ENCODE results near the gene GEMIN5. TPM values are rescaled to one million over a fixed set of nuclear protein-coding genes. Genes with fewer than 3 reads are reported as not detected.
"Not testable (repeated sequence)": the region's sequence is repeated elsewhere in the genome, so short reads cannot be mapped to it uniquely, and the experiment has no call there.

Gene GEMIN5
- total RNA-seq, 3 donors from 2014 or later, result 6.8 to 15.5 (median 9.3) TPM

DNA sequence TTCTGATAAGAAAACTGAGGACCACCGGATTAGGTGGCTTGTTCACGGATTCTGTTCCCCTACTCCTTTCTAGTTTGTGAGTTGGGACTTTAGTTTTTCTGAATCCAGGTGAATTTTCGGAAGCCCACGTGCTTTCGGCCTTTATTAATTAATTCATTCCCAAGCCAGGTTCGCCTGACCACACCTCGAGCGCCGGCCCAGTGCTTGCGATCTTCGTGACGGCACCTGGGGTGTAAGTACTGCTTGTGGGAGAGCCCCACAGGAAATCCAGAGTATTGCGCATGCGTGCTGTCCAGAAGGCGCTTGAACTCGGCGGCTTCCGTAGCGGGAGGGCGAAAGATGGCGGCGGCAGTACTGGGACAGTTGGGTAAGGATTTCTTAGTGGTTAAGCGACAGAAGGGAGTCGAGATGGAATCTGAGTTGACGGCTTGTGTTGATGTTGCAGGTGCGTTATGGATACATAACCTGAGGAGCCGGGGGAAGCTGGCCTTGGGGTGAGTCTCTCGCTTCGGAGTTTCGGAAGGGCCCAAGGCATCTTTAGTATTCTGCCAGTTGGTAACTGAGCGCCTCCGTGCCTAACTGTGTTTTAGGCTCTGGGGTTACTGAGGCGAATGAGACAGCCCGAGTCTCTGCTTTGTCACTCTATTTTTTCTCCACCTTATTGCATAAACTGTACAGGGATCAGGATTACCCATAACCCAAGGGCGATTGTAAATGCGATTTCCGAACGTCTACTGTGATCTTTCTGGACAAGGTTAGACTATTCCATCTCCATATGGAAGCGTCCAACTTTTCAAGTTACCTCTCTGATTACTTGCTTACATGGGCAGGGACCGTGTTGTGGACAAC lies 3.0 kb upstream of the GEMIN5 start, which contains the start of gene MRPL22:
MRPL22 (plus strand) TSS at position 302 of the 849 bp plus-strand sequence; CDS start at position 340, 38 bp downstream.
- intact Hi-C loops (cut with DNase I, micrococcal nuclease), result no loop called here
- H3K4me1 ChIP-seq (ENCODE audit: low read depth), result peaks cover 24% of the 10 kb centered on the region
- DNase-seq (peak; percentile 94 to 97 (median 95)), ATAC-seq (peak; percentile 86)
- TF ChIP-seq, protein P1, sequence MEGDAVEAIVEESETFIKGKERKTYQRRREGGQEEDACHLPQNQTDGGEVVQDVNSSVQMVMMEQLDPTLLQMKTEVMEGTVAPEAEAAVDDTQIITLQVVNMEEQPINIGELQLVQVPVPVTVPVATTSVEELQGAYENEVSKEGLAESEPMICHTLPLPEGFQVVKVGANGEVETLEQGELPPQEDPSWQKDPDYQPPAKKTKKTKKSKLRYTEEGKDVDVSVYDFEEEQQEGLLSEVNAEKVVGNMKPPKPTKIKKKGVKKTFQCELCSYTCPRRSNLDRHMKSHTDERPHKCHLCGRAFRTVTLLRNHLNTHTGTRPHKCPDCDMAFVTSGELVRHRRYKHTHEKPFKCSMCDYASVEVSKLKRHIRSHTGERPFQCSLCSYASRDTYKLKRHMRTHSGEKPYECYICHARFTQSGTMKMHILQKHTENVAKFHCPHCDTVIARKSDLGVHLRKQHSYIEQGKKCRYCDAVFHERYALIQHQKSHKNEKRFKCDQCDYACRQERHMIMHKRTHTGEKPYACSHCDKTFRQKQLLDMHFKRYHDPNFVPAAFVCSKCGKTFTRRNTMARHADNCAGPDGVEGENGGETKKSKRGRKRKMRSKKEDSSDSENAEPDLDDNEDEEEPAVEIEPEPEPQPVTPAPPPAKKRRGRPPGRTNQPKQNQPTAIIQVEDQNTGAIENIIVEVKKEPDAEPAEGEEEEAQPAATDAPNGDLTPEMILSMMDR (IDR thresholded peaks at IDR 0.05), result no peak
- no peaks in the 10 kb centered on the region for H3K9me3 ChIP-seq
- no peaks in the 10 kb centered on the region for H3K36me3 ChIP-seq (ENCODE audit: low read depth)
- H3K4me3 ChIP-seq, result peak within 1 kb of the TSS; percentile 47

DNA sequence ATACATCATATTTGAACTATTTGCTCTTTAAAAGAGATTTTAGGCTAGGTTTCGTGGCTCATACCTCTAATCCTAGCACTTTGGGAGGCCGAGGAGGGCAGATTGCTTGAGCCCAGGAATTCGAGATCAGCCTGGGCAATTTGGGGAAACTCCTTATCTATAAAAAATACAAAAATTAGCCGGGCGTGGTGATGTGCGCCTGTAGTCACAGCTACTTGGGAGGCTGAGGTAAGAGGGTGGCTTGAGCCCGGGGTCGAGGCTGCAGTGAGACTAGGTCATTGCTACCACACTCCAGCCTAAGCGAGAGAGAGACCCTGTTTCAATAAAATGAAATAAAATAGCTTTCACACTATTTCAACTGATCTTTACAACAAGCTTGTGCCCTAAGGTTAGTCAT lies 2.4 kb upstream of the GEMIN5 start:
- no peaks in the 10 kb centered on the region for H3K9me3 ChIP-seq
- DNase-seq, result peak in 1 of 3 donors; percentile 32
- H3K4me3 ChIP-seq, result no peak overlapping the region
- ATAC-seq, result no peak
- no peaks in the 10 kb centered on the region for H3K36me3 ChIP-seq (ENCODE audit: low read depth)
- intact Hi-C loops (cut with DNase I, micrococcal nuclease), result no loop called here
- TF ChIP-seq, protein P1 (IDR thresholded peaks at IDR 0.05), result no peak
- peaks cover 21% of the 10 kb centered on the region for H3K4me1 ChIP-seq (ENCODE audit: low read depth)

DNA sequence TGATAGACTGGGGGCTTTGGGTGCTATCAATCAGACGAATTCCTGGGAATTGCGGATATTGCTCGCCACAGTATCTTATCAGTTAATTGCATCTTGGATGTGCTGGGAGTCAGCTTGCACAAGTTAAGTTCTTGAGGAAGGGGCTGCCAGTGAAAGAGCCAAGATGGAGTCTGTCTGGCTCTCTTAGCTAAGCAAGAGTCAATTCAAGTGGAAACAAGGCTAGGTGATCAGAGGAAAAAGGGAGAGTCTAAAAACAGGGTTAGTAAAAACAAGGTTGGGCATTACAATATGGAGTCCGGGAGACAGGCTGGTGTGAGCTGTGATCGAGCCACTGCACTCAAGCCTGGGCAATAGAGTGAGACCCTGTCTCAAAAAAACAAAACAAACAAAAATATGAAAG lies 1.4 kb upstream of the GEMIN5 start:
- H3K9me3 ChIP-seq; intact Hi-C loops (cut with DNase I, micrococcal nuclease); H3K36me3 ChIP-seq (ENCODE audit: low read depth); ATAC-seq; H3K4me3 ChIP-seq; DNase-seq: not testable (repeated sequence)
- H3K4me1 ChIP-seq (ENCODE audit: low read depth), result peaks cover 20% of the 10 kb centered on the region

DNA sequence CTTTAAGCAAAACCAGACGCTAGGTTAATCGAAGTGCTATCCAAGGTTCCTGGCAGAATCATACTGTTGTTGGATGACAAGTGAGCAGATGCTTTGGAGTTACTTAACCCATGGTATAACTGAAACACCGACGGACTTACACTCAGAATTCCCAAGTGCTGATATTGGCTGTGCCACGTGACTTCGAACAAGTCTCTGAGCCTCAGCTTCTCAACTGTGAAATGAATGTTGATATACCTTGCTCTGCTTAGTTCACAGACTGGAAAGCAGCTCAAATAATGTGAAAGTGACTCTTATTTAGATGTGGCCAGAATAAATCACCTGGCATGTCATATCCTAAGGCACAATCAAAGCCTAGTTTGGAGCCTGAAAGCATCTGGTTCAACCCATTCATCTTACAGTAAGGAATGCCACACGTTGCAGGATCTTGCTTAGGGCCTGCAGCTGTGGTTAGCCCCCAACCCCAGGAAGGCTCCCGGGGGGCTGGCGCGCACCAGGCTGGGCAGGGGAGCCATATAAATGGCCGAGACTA lies 759 bp downstream of the GEMIN5 start:
- TF ChIP-seq, protein P1 (IDR thresholded peaks at IDR 0.05), result no peak
- H3K36me3 ChIP-seq (ENCODE audit: low read depth), result no peaks in the 10 kb centered on the region
- peak overlapping the region; percentile 70 for H3K4me3 ChIP-seq
- ATAC-seq (no peak), DNase-seq (no peak)
- intact Hi-C loops (cut with DNase I, micrococcal nuclease), result no loop called here
- no peaks in the 10 kb centered on the region for H3K9me3 ChIP-seq
- peaks cover 16% of the 10 kb centered on the region for H3K4me1 ChIP-seq (ENCODE audit: low read depth)

DNA sequence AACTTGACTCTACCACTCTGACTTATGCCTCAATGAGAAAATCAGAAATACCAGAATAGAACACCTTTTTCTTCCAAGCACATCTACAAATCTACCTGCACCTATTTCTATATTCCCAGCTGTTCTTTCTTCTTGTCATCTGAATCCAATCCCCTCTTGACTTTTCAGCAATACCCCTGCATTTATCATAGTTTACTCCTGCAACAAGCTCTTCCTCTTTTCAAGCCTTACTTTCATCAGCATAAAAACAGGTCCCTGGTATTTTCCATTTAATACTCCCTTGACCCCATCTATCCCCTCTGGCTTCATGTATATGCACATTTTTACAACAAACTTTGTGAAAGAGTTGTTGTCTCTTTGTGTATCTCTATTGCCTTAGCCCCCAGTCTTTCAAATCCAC lies 3.1 kb downstream of the GEMIN5 start:
- intact Hi-C loops (cut with DNase I, micrococcal nuclease), result no loop called here
- Histone ChIP-seq H3K9me3 (no peaks in the 10 kb centered on the region), H3K4me3 (no peak overlapping the region), H3K4me1 (ENCODE audit: low read depth) (peaks cover 9% of the 10 kb centered on the region), H3K36me3 (ENCODE audit: low read depth) (no peaks in the 10 kb centered on the region)
- ATAC-seq (no peak), DNase-seq (no peak)
- TF ChIP-seq, protein P1 (IDR thresholded peaks at IDR 0.05), result no peak

DNA sequence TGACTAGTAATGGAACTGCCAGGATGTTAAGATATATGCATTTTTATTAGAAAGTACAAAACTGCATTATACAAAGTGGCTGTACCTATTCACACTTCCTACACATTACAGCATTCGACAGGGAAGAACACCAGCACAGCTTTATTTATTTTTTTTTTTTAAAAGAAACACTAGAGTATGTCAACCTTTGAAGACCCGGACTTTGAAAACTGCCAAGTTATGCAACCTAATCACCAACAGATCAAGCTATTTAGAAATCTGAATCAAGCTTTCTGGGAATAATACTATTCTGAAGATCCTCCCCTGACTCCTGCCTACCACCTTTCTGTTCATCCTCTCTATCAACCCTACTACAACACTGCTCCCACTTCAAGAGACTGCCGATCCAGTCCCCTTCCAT lies 4.5 kb downstream of the GEMIN5 start:
- Histone ChIP-seq H3K4me3 (no peak overlapping the region), H3K9me3 (no peaks in the 10 kb centered on the region), H3K36me3 (ENCODE audit: low read depth) (no peaks in the 10 kb centered on the region), H3K4me1 (ENCODE audit: low read depth) (peaks cover 9% of the 10 kb centered on the region)
- TF ChIP-seq, protein P1 (IDR thresholded peaks at IDR 0.05), result no peak
- intact Hi-C loops (cut with DNase I, micrococcal nuclease), result no loop called here
- DNase-seq (no peak), ATAC-seq (no peak)

Measured in mucosa of descending colon (tissue), 3 donors.